Measurements from ENCODE around the gene LILRA6.

LILRA6 gene

DNA sequence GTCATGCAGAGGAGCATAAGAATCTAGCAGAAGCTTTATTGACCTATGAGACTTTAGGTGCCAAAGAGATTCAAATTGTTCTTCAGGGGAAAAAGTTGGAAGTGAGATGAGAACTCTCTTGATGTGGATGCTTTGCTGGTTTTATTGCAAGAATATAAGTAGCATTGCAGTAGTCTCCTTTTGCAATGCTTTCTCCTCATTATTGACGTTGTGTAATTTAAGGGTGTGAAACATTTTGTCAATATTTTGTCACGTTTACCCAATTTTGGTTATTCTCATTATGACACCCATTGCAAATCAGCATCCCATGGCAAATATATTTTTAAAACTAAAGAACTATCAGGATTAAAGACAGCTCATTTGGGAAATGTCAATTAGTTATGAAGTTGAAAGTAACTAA lies 26.3 kb upstream of the LILRA6 start:
- Histone ChIP-seq H3K27me3 (ENCODE audit: insufficient read depth, low read length) (no peaks in the 10 kb centered on the region), H2BK5ac (ENCODE audit: low read depth, low read length, poor library complexity) (no peak overlapping the region), H4K12ac (ENCODE audit: low read depth, low read length) (no peak overlapping the region), H3K4me1 (ENCODE audit: control insufficient read depth in 1 of 2, insufficient read depth in 2 of 2, low read length in 2 of 2) (no peaks in the 10 kb centered on the region), H2BK120ac (ENCODE audit: insufficient read depth, low read length, poor library complexity) (no peak overlapping the region), H3K4me3 (ENCODE audit: low read depth, low read length) (no peak overlapping the region), H3K18ac (ENCODE audit: low read length) (no peak overlapping the region), H4K8ac (ENCODE audit: low read depth, low read length) (no peak overlapping the region), H3K79me2 (ENCODE audit: control insufficient read depth, insufficient read depth, low read length, poor library complexity) (no peaks in the 10 kb centered on the region), H3K36me3 (ENCODE audit: control insufficient read depth in 1 of 2, insufficient read depth in 2 of 2, low read length in 2 of 2) (no peaks in the 10 kb centered on the region), H4K91ac (ENCODE audit: low read depth, low read length) (no peak overlapping the region), H3K4me2 (ENCODE audit: low read length) (no peak overlapping the region), H2AFZ (ENCODE audit: insufficient read depth, low read length, poor library complexity) (no peak overlapping the region), H3K4ac (ENCODE audit: low read depth, low read length) (no peak overlapping the region), H3K27ac (ENCODE audit: low read depth, low read length) (no peak overlapping the region), H2BK12ac (ENCODE audit: low read length) (no peak overlapping the region), H3K9me3 (ENCODE audit: insufficient read depth, low read depth, low read length) (no peaks in the 10 kb centered on the region), H3K23ac (ENCODE audit: low read length) (no peak overlapping the region), H3K79me1 (ENCODE audit: low read length) (no peaks in the 10 kb centered on the region), H2AK5ac (ENCODE audit: low read length) (no peak overlapping the region), H3K9ac (ENCODE audit: low read length) (no peak overlapping the region), H3K14ac (ENCODE audit: low read length) (no peak overlapping the region)
- no CpG with 5 or more reads among the region's 2 CpGs for WGBS (ENCODE audit: extremely low coverage, insufficient coverage, insufficient read length)
- no peak for DNase-seq

DNA sequence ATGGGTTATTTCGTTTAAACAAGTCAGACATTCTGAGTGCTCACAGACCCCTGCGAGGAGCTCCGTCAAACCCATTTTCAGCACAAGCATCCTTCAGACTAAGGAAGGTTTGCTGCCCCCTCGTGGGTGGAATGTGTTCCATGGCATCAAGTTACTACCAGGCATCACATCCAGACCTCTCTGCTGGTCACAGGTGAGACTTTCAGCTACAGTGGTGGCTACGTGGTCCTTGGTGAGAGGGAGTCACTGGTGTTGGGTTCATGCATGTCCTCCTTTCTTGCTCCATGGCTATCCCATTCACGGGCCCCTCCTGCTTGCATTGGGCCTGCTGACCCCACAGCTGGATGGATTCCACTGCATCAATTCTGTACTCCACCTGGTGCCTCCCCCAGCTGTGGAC lies 23.5 kb upstream of the LILRA6 start:
- no peak overlapping the region for H4K8ac ChIP-seq (ENCODE audit: low read depth, low read length)
- H2BK12ac ChIP-seq (ENCODE audit: low read length), result no peak overlapping the region
- no peak overlapping the region for H2BK120ac ChIP-seq (ENCODE audit: insufficient read depth, low read length, poor library complexity)
- no peak overlapping the region for H3K4me3 ChIP-seq (ENCODE audit: low read depth, low read length)
- H3K9ac ChIP-seq (ENCODE audit: low read length), result no peak overlapping the region
- H2AFZ ChIP-seq (ENCODE audit: insufficient read depth, low read length, poor library complexity), result no peak overlapping the region
- no peak overlapping the region for H4K12ac ChIP-seq (ENCODE audit: low read depth, low read length)
- H3K9me3 ChIP-seq (ENCODE audit: insufficient read depth, low read depth, low read length), result no peaks in the 10 kb centered on the region
- no peak overlapping the region for H3K4ac ChIP-seq (ENCODE audit: low read depth, low read length)
- no peak overlapping the region for H3K27ac ChIP-seq (ENCODE audit: low read depth, low read length)
- no peak overlapping the region for H3K4me2 ChIP-seq (ENCODE audit: low read length)
- no peaks in the 10 kb centered on the region for H3K36me3 ChIP-seq (ENCODE audit: control insufficient read depth in 1 of 2, insufficient read depth in 2 of 2, low read length in 2 of 2)
- peak; percentile 56 to 81 for DNase-seq
- no CpG with 5 or more reads among the region's 6 CpGs for WGBS (ENCODE audit: extremely low coverage, insufficient coverage, insufficient read length)
- H3K4me1 ChIP-seq (ENCODE audit: control insufficient read depth in 1 of 2, insufficient read depth in 2 of 2, low read length in 2 of 2), result no peaks in the 10 kb centered on the region
- no peaks in the 10 kb centered on the region for H3K79me2 ChIP-seq (ENCODE audit: control insufficient read depth, insufficient read depth, low read length, poor library complexity)
- H4K91ac ChIP-seq (ENCODE audit: low read depth, low read length), result no peak overlapping the region
- H3K79me1 ChIP-seq (ENCODE audit: low read length), result no peaks in the 10 kb centered on the region
- no peaks in the 10 kb centered on the region for H3K27me3 ChIP-seq (ENCODE audit: insufficient read depth, low read length)
- H3K23ac ChIP-seq (ENCODE audit: low read length), result no peak overlapping the region
- no peak overlapping the region for H2BK5ac ChIP-seq (ENCODE audit: low read depth, low read length, poor library complexity)
- no peak overlapping the region for H3K14ac ChIP-seq (ENCODE audit: low read length)
- no peak overlapping the region for H3K18ac ChIP-seq (ENCODE audit: low read length)
- H2AK5ac ChIP-seq (ENCODE audit: low read length), result no peak overlapping the region

DNA sequence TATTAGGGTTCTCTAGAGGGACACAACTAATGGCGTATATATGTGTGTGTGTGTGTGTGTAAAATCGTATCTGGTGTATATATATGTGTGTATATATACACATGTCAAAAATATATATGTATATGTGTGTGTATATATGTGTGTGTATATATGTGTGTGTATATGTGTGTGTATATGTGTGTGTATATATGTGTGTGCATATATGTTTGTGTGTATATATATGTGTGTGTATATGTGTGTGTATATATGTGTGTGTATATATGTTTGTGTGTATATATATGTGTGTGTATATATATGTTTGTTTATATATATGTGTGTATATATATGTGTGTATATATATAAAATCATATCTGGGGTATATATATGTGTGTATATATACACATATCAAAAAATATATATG lies 19.9 kb upstream of the LILRA6 start:
- no peak overlapping the region for H2AK5ac ChIP-seq (ENCODE audit: low read length)
- no peaks in the 10 kb centered on the region for H3K79me1 ChIP-seq (ENCODE audit: low read length)
- H2BK120ac ChIP-seq (ENCODE audit: insufficient read depth, low read length, poor library complexity), result no peak overlapping the region
- H3K9ac ChIP-seq (ENCODE audit: low read length), result no peak overlapping the region
- DNase-seq, result no peak
- H3K79me2 ChIP-seq (ENCODE audit: control insufficient read depth, insufficient read depth, low read length, poor library complexity), result no peaks in the 10 kb centered on the region
- H4K12ac ChIP-seq (ENCODE audit: low read depth, low read length), result no peak overlapping the region
- no peak overlapping the region for H4K8ac ChIP-seq (ENCODE audit: low read depth, low read length)
- no peaks in the 10 kb centered on the region for H3K27me3 ChIP-seq (ENCODE audit: insufficient read depth, low read length)
- H2AFZ ChIP-seq (ENCODE audit: insufficient read depth, low read length, poor library complexity), result no peak overlapping the region
- no peaks in the 10 kb centered on the region for H3K9me3 ChIP-seq (ENCODE audit: insufficient read depth, low read depth, low read length)
- no peak overlapping the region for H4K91ac ChIP-seq (ENCODE audit: low read depth, low read length)
- no peak overlapping the region for H3K4ac ChIP-seq (ENCODE audit: low read depth, low read length)
- no peak overlapping the region for H3K18ac ChIP-seq (ENCODE audit: low read length)
- no peaks in the 10 kb centered on the region for H3K4me1 ChIP-seq (ENCODE audit: control insufficient read depth in 1 of 2, insufficient read depth in 2 of 2, low read length in 2 of 2)
- H3K23ac ChIP-seq (ENCODE audit: low read length), result no peak overlapping the region
- WGBS (ENCODE audit: extremely low coverage, insufficient coverage, insufficient read length), result no CpG with 5 or more reads among the region's 2 CpGs
- H2BK12ac ChIP-seq (ENCODE audit: low read length), result no peak overlapping the region
- no peak overlapping the region for H2BK5ac ChIP-seq (ENCODE audit: low read depth, low read length, poor library complexity)
- no peak overlapping the region for H3K4me2 ChIP-seq (ENCODE audit: low read length)
- no peak overlapping the region for H3K27ac ChIP-seq (ENCODE audit: low read depth, low read length)
- H3K36me3 ChIP-seq (ENCODE audit: control insufficient read depth in 1 of 2, insufficient read depth in 2 of 2, low read length in 2 of 2), result no peaks in the 10 kb centered on the region
- no peak overlapping the region for H3K4me3 ChIP-seq (ENCODE audit: low read depth, low read length)
- no peak overlapping the region for H3K14ac ChIP-seq (ENCODE audit: low read length)

DNA sequence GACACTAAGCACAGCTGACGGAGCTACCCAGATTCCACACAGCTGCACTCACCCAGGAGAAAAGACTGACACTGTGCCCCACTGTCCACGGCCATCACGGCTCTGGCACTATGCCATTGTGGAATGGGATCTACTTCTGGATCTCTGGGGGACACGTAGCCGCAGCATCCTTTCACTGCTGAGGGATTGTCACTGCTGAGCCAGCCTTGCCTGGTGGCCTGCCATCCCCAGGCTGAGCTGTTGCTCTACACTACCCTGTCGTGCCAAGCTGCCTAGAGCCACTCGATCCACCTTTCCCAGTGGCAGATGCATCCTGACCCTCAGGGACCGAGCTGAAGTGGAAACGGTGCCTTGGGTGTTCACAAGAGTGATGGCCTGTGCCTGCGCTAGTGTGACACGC lies 19.5 kb upstream of the LILRA6 start:
- Histone ChIP-seq H3K4me1 (ENCODE audit: control insufficient read depth in 1 of 2, insufficient read depth in 2 of 2, low read length in 2 of 2) (no peaks in the 10 kb centered on the region), H4K12ac (ENCODE audit: low read depth, low read length) (no peak overlapping the region), H3K14ac (ENCODE audit: low read length) (no peak overlapping the region), H2BK12ac (ENCODE audit: low read length) (no peak overlapping the region), H3K9ac (ENCODE audit: low read length) (no peak overlapping the region), H4K8ac (ENCODE audit: low read depth, low read length) (no peak overlapping the region), H3K9me3 (ENCODE audit: insufficient read depth, low read depth, low read length) (no peaks in the 10 kb centered on the region), H4K91ac (ENCODE audit: low read depth, low read length) (no peak overlapping the region), H2BK120ac (ENCODE audit: insufficient read depth, low read length, poor library complexity) (no peak overlapping the region), H3K4me2 (ENCODE audit: low read length) (no peak overlapping the region), H3K23ac (ENCODE audit: low read length) (no peak overlapping the region), H3K4me3 (ENCODE audit: low read depth, low read length) (no peak overlapping the region), H3K18ac (ENCODE audit: low read length) (no peak overlapping the region), H2AFZ (ENCODE audit: insufficient read depth, low read length, poor library complexity) (no peak overlapping the region), H3K79me2 (ENCODE audit: control insufficient read depth, insufficient read depth, low read length, poor library complexity) (no peaks in the 10 kb centered on the region), H2AK5ac (ENCODE audit: low read length) (no peak overlapping the region), H3K4ac (ENCODE audit: low read depth, low read length) (no peak overlapping the region), H3K36me3 (ENCODE audit: control insufficient read depth in 1 of 2, insufficient read depth in 2 of 2, low read length in 2 of 2) (no peaks in the 10 kb centered on the region), H3K79me1 (ENCODE audit: low read length) (no peaks in the 10 kb centered on the region), H2BK5ac (ENCODE audit: low read depth, low read length, poor library complexity) (no peak overlapping the region), H3K27ac (ENCODE audit: low read depth, low read length) (no peak overlapping the region), H3K27me3 (ENCODE audit: insufficient read depth, low read length) (no peaks in the 10 kb centered on the region)
- DNase-seq, result no peak
- no CpG with 5 or more reads among the region's 11 CpGs for WGBS (ENCODE audit: extremely low coverage, insufficient coverage, insufficient read length)
